K562 (cell line): ENCODE results near the gene HINT3. TPM values are rescaled to one million over a fixed set of nuclear protein-coding genes. Genes with fewer than 3 reads are reported as not detected.

Experiments
- BACH1 ChIP-seq: fragments of 200-800 bp; sonication (Bioruptor generic); IDR thresholded peaks from 2 replicates; pipeline ENCODE4 v1.6.1; 2016; ENCODE audit warnings: missing genetic modification characterization, missing compliant biosample characterization
- CHCHD3 ChIP-seq: fragments of 250-450 bp; sonication (Bioruptor Pico); IDR thresholded peaks from 2 replicates; pipeline ENCODE4 v2.1.2; 2022; ENCODE audit warnings: mild to moderate bottlenecking
- DMBX1 ChIP-seq: fragments of 250-450 bp; sonication (Bioruptor Pico); IDR thresholded peaks from 2 replicates; pipeline ENCODE4 v1.8.0; 2022; ENCODE audit warnings: inconsistent platforms, mild to moderate bottlenecking, moderate library complexity, borderline replicate concordance
- EHMT2 ChIP-seq: fragments of 450-650 bp; IDR thresholded peaks from 2 replicates; pipeline ENCODE4 v1.6.1; 2018; ENCODE audit warnings: antibody characterized with exemption
- MAFK ChIP-seq: IDR thresholded peaks from 2 replicates; pipeline ENCODE4 v1.6.1; 2011; ENCODE audit warnings: low read length, improper control_type of control experiment
- MYBL2 ChIP-seq, 2 experiments: fragments of 450-650 bp in 1 of 2; sonication (generic) in 1 of 2; formaldehyde crosslinking in 1 of 2; IDR thresholded peaks; 2 replicates each; pipeline versions ENCODE4 v1.6.1 to v1.8.1; 2017 to 2022; ENCODE audit warnings: borderline replicate concordance in 1 of 2, inconsistent platforms in 1 of 2, low read depth in 1 of 2, mild to moderate bottlenecking in 1 of 2, missing genetic modification reagents in 1 of 2, moderate library complexity in 1 of 2
- SMARCE1 ChIP-seq: fragments of 450-650 bp; IDR thresholded peaks from 2 replicates; pipeline ENCODE4 v1.7.1; 2016; ENCODE audit warnings: mild to moderate bottlenecking
- TFAM ChIP-seq: fragments of 250-450 bp; sonication (Bioruptor Pico); conservative IDR thresholded peaks from 2 replicates; pipeline ENCODE4 v1.5.0; 2021; ENCODE audit warnings: mild to moderate bottlenecking, moderate library complexity
- VEZF1 ChIP-seq: fragments of 200-800 bp; sonication (Bioruptor generic); IDR thresholded peaks from 2 replicates; pipeline ENCODE4 v1.6.1; 2017; ENCODE audit warnings: missing genetic modification characterization, missing compliant biosample characterization
- ZBTB2 ChIP-seq: fragments of 450-650 bp; IDR thresholded peaks from 2 replicates; pipeline ENCODE4 v1.6.1; 2016; ENCODE audit warnings: antibody characterized with exemption
- ZNF146 ChIP-seq: IDR thresholded peaks from one replicate; pipeline ENCODE4 v1.6.1; 2018; ENCODE audit warnings: missing compliant biosample characterization; ENCODE audit not compliant: unreplicated experiment
- ZNF184 ChIP-seq: sonication (generic); formaldehyde crosslinking; IDR thresholded peaks from 2 replicates; pipeline ENCODE4 v1.5.0; 2020; ENCODE audit warnings: missing genetic modification reagents
- ZNF407 ChIP-seq: fragments of 450-650 bp; IDR thresholded peaks from 2 replicates; pipeline ENCODE4 v1.6.1; 2016; ENCODE audit warnings: low read depth
- ZNF408 ChIP-seq: fragments of 250-450 bp; sonication (Bioruptor Pico); IDR thresholded peaks from 2 replicates; pipeline ENCODE4 v1.4.0; 2020; ENCODE audit warnings: low read depth, mild to moderate bottlenecking, moderate library complexity
- ZNF436 ChIP-seq: fragments of 250-450, 450-650 bp; sonication (Bioruptor Pico); formaldehyde crosslinking; IDR thresholded peaks from 2 replicates; pipeline ENCODE4 v1.7.0; 2020; ENCODE audit warnings: mild to moderate bottlenecking
- ZNF785 ChIP-seq: fragments of 250-450 bp; sonication (Bioruptor Pico); IDR thresholded peaks from 2 replicates; pipeline ENCODE4 v1.4.0; 2020; ENCODE audit warnings: mild to moderate bottlenecking
- polyA plus RNA-seq, 8 experiments: library from polyadenylated mRNA; depleted of rRNA in 4 of 8; stranded (reverse) in 5 of 8; unstranded in 3 of 8; fragments of >200 nt; fragmentation: Nextera tagmentation in 2 of 8; fragmentation: Illumina TruSeq in 1 of 8; extraction: Ambion mirVana in 2 of 8; extraction: Trizol in 1 of 8; gene quantifications; 2 replicates each; pipeline versions ENCODE4 v1.2.1 to v1.2.3, GENCODE V29; 2011 to 2014; ENCODE audit warnings: inconsistent platforms in 1 of 8, missing spikeins in 1 of 8
- total RNA-seq, 7 experiments: library from RNA; depleted of rRNA in 6 of 7; stranded (reverse); fragments of >200 nt in 6 of 7; fragmentation: Illumina TruSeq in 2 of 7; extraction: Trizol in 2 of 7; gene quantifications; 2 replicates each; pipeline versions ENCODE4 v1.2.1 to v1.2.3, GENCODE V29; 2011 to 2021; ENCODE audit warnings: low replicate concordance in 1 of 7
- TF ChIP-seq, protein P1 (sequence below): fragments of 450-650 bp; formaldehyde crosslinking; IDR thresholded peaks from 2 replicates; pipeline ENCODE4 v1.4.0; 2022; ENCODE audit warnings: mild to moderate bottlenecking, moderate library complexity

The HINT3 gene
- total and polyA plus RNA-seq, 9 of the 15 experiments (the other 6 are each of a cell fraction or from before 2014, with no cell fraction given), result 1.4 to 16.6 (median 10.8) TPM

GRCh38 chr6:125962900-125963497 lies 6.4 kb downstream of the HINT3 start (continued):
- TF ChIP-seq MYBL2 (IDR thresholded peaks at IDR 0.05; ENCODE audit: low read depth) (no peak), MYBL2 (CRISPR knock-in tag; IDR thresholded peaks at IDR 0.05; ENCODE audit: borderline replicate concordance) (no peak), ZNF408 (CRISPR knock-in tag) (no peak), ZNF407 (no peak), ZNF436 (CRISPR knock-in tag) (no peak), EHMT2 (no peak), MAFK (no peak), DMBX1 (CRISPR knock-in tag) (no peak), SMARCE1 (peak; percentile 31; the same call in 1 of the 2 replicates), ZBTB2 (no peak), ZNF146 (no peak), ZNF184 (CRISPR knock-in tag) (no peak), ZNF785 (CRISPR knock-in tag) (no peak), CHCHD3 (no peak), BACH1 (tag) (no peak), TFAM (no peak), VEZF1 (CRISPR knock-in tag) (0 out of 2 replicates have a peak, but pooled peaks have one; percentile 29)
- TF ChIP-seq, protein P1, sequence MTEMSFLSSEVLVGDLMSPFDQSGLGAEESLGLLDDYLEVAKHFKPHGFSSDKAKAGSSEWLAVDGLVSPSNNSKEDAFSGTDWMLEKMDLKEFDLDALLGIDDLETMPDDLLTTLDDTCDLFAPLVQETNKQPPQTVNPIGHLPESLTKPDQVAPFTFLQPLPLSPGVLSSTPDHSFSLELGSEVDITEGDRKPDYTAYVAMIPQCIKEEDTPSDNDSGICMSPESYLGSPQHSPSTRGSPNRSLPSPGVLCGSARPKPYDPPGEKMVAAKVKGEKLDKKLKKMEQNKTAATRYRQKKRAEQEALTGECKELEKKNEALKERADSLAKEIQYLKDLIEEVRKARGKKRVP (CRISPR knock-in tag), result no peak
